Measurements from ENCODE around the gene PHF23. TPM values are rescaled to one million over a fixed set of nuclear protein-coding genes. Genes with fewer than 3 reads are reported as not detected.

The PHF23 gene
- total and polyA plus RNA-seq, 8 donors, result 7.0 to 23.3 (median 11.9) TPM

GRCh38 chr17:7259555-7259889, 20.3 kb upstream of the PHF23 start:
- H3K36me3 ChIP-seq, result peaks cover 4 to 21% (median 6%) of the 10 kb centered on the region in 3 donors
- H3K27ac ChIP-seq, result peak overlapping the region in 1 of 4 donors; percentile 99
- FAIRE-seq (no peak), ATAC-seq (no peak), DNase-seq (peak in 1 of 6 donors; percentile 32)
- peaks cover 0 to 9% (median 6%) of the 10 kb centered on the region in 3 donors for H3K4me1 ChIP-seq
- intact Hi-C loops (cut with DNase I), result no loop called here
- 79 to 80% methylated on average over 6 of the region's 6 CpGs for WGBS, 2 donors
- TF ChIP-seq, protein P1, sequence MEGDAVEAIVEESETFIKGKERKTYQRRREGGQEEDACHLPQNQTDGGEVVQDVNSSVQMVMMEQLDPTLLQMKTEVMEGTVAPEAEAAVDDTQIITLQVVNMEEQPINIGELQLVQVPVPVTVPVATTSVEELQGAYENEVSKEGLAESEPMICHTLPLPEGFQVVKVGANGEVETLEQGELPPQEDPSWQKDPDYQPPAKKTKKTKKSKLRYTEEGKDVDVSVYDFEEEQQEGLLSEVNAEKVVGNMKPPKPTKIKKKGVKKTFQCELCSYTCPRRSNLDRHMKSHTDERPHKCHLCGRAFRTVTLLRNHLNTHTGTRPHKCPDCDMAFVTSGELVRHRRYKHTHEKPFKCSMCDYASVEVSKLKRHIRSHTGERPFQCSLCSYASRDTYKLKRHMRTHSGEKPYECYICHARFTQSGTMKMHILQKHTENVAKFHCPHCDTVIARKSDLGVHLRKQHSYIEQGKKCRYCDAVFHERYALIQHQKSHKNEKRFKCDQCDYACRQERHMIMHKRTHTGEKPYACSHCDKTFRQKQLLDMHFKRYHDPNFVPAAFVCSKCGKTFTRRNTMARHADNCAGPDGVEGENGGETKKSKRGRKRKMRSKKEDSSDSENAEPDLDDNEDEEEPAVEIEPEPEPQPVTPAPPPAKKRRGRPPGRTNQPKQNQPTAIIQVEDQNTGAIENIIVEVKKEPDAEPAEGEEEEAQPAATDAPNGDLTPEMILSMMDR (IDR thresholded peaks at IDR 0.05), result no peak
- no peaks in the 10 kb centered on the region for H3K9me3 ChIP-seq
- H3K4me3 ChIP-seq, result peak overlapping the region in 2 of 4 donors; percentile 68 to 81
- H3K27me3 ChIP-seq, result no peaks in the 10 kb centered on the region

- TF ChIP-seq, protein P1 (IDR thresholded peaks at IDR 0.05), result no peak
- H3K4me3 ChIP-seq, result peak overlapping the region in 1 of 4 donors; percentile 81
- FAIRE-seq (no peak), DNase-seq (peak in 3 of 6 donors; percentile 60 to 69 (median 67)), ATAC-seq (no peak)
- WGBS, 2 donors, result 56 to 59% methylated on average over 7 of the region's 7 CpGs
- no peaks in the 10 kb centered on the region for H3K9me3 ChIP-seq
- H3K36me3 ChIP-seq, result peaks cover 4 to 21% (median 6%) of the 10 kb centered on the region in 3 donors
- no peaks in the 10 kb centered on the region for H3K27me3 ChIP-seq
- H3K27ac ChIP-seq, result peak overlapping the region in 2 of 4 donors; percentile 30 to 99
- intact Hi-C loops (cut with DNase I), result no loop called here
- peaks cover 0 to 9% (median 6%) of the 10 kb centered on the region in 3 donors for H3K4me1 ChIP-seq
Observed at GRCh38 chr17:7258731-7259554, 19.7 kb upstream of the PHF23 start.

DNA sequence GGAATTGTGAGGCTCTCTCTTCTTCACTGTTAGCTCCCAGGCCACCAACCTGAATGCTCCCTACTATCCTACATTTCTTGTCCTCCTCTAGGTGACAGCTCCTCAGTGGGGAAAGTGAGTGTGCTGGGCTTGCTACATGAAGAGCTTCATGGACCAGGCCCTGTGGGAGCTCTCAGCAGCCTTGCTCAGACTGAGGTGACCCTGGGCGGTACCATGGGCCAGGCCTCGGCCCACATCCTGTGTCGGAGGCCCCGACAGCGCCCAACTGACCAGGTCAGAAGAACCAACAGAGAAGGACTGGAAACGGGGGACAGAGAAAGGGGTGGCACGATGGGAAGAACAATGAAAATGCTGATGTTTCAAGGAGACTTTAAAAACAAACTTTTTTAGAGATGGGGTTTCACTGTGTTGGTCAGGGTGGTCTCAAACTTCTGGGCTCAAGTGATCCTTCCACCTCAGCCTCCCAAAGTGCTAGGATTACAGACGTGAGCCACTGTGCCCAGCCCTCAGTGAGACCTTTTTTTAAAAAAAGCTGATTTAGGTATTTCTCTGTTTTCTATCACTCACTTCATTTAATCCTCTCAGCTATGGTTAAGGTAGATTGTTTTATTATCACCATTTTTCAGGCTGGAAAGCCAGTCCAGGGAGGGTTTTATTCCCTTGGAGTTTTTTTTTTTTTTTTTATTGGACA, 17.7 kb upstream of the PHF23 start:
- H3K27me3 ChIP-seq, result no peaks in the 10 kb centered on the region
- H3K4me1 ChIP-seq, result peaks cover 5 to 16% (median 6%) of the 10 kb centered on the region in 3 donors
- H3K4me3 ChIP-seq, result no peak overlapping the region
- H3K36me3 ChIP-seq, result peaks cover 4 to 21% (median 6%) of the 10 kb centered on the region in 3 donors
- no peak for FAIRE-seq
- WGBS, 2 donors, result 87% methylated on average over 8 of the region's 8 CpGs
- H3K9me3 ChIP-seq, result no peaks in the 10 kb centered on the region
- TF ChIP-seq, protein P1 (IDR thresholded peaks at IDR 0.05), result no peak
- no peak for DNase-seq
- intact Hi-C loops (cut with DNase I), result no loop called here
- no peak for ATAC-seq
- no peak overlapping the region for H3K27ac ChIP-seq

GRCh38 chr17:7254511-7254910, 15.3 kb upstream of the PHF23 start:
- no peak overlapping the region for H3K4me3 ChIP-seq
- TF ChIP-seq, protein P1 (IDR thresholded peaks at IDR 0.05), result no peak
- no peaks in the 10 kb centered on the region for H3K27me3 ChIP-seq
- intact Hi-C loops (cut with DNase I), result no loop called here
- FAIRE-seq (no peak), ATAC-seq (no peak), DNase-seq (no peak)
- 86 to 90% methylated on average over 4 of the region's 4 CpGs for WGBS, 2 donors
- H3K27ac ChIP-seq, result no peak overlapping the region
- H3K4me1 ChIP-seq, result peaks cover 5 to 25% (median 10%) of the 10 kb centered on the region in 3 donors
- no peaks in the 10 kb centered on the region for H3K9me3 ChIP-seq
- H3K36me3 ChIP-seq, result peaks cover 4 to 21% (median 6%) of the 10 kb centered on the region in 3 donors
